HG03066 (cell line): ENCODE data around the gene RPS6KA3.
A peak's percentile ranks its signal among the peaks of the same experiment; 100 is the strongest.

Source experiments
- ATAC-seq: cut with Tn5 transposase; IDR thresholded peaks from one replicate; pipeline ENCODE4 v1.9.1; 2021; ENCODE audit warnings: low read depth; ENCODE audit not compliant: unreplicated experiment

Gene RPS6KA3

GRCh38 chrX:20266810-20267606 is at the start of gene RPS6KA3:
TSS of gene RPS6KA3 (minus strand) at chrX:20266909. CDS start at chrX:20266632, 277 bp downstream.
- peak; percentile 85 for ATAC-seq

DNA sequence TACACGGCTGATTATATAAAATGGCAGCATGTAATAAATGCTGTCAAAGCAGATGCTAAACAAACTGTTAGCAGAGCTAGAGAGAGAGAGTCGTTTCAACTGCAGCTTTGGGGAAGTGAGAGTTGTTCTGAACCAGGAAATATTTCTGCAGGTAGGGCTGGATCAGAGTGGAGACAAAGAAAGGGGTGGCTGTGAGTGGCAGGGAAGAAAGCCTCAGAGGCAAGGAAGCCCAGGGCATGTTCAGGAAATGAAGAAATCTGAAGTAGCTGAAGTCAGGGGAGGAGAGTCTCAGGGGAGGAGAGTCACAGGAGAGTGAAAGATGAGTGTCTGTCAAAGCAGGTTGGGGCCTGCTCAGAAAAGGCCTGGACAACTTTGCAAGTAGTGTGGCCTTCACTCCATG is 48.4 kb upstream of the RPS6KA3 start:
- ATAC-seq = peak; percentile 83

- no peak for ATAC-seq
These were observed 47.2 kb upstream of the RPS6KA3 start for GRCh38 chrX:20313899-20314298.

GRCh38 chrX:20312018-20312417 is 45.3 kb upstream of the RPS6KA3 start:
- no peak for ATAC-seq

DNA sequence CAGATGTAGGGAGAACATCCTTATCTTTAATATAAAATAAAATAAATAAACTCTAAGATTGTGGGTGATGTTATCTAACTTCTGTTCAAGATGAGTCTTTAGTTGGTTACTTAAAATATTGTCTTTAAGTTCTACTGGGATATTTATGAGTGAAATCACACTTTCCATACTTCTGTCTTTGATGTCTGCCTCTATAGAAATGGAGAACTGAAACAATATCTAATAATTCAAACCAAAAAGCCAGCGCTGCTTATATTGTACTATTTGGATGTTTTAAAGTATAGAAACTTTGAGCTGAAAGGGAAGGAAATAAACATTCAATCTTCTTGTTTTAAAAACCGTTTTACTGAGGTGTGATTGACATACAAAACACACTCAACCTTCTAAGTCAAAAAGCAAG is 44.8 kb upstream of the RPS6KA3 start:
- no peak for ATAC-seq

GRCh38 chrX:20309806-20310205 is 43.1 kb upstream of the RPS6KA3 start:
- ATAC-seq = no peak

DNA sequence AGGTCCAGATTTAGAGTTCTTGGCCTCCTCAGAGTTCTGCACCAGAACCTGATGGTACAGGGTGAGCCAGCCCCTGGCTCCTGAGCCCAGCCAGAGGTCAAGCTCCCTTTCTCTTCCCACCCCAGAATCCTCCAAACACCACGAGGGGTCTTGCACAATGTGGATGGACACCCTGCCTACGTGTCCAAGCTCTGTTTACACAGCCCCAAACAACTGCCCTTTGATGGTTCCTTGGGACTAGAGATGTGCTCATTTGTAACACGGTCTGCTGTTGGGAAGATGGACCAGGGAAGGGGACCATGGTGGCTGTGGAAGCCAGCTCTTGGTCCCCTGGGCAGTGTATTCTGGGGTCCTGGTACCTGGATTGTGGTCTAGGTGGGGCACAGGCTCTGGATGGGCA is 40.0 kb upstream of the RPS6KA3 start:
- ATAC-seq = no peak

DNA sequence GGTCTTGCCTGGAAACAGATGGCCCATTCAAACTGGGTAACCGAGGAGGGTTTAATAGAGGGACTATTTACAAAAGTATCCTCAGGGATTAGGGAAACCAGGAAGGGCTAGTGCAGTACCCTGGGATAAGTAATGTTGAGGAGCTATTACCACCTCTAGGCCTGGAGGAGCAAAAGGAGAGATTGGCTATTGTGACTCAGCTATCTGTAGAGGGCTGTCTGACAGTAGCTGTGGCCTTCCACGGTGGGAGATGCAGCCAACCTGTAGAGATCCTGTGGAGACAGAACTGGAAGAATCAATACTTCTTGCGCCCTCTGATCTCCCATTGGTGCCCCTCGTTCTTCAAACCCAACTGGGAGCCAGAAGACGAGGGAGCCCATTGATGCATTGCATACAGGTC is 34.1 kb upstream of the RPS6KA3 start:
- ATAC-seq = no peak

- ATAC-seq = no peak
These were observed 28.2 kb upstream of the RPS6KA3 start for GRCh38 chrX:20294957-20295356.

DNA sequence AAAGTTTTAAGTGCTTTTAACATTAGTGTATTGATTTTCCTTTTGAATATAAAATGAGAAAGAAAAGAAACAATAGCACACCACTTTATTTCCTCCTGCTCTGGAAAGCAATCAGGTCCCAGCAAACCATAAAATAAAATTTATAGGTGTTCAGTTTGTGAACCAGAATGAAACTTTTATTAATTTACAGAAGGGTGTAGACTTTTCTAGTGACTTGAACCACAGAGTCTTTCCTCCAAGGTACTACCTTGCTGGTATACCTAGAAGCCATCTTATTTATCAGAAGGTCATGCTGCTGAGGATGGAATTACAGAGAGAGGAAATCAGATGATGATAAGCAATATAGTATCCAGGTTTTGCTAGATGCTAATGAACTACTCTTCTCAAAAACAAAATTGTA is 27.6 kb upstream of the RPS6KA3 start:
- ATAC-seq = no peak

GRCh38 chrX:20285511-20285910 is 18.8 kb upstream of the RPS6KA3 start:
- no peak for ATAC-seq

DNA sequence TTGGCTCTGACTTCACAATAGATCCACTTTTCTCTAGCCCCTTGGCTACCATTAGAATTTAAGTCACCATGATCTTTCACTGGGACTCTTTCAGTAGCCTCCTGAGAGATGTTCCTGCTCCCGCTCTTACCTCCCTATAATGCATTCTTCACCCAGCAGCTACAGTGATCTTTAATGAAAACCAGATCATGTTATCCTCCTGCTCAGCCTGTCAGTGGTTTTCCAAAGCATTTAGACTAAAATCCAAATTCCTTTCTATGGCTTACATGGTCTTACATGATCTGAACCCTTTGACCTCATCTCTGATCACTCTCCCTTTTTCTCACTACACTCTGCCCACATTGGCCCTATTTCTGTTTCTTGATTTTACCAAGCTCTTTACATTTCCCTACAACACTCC is 18.3 kb upstream of the RPS6KA3 start:
- no peak for ATAC-seq

- ATAC-seq = no peak
These were observed 17.7 kb upstream of the RPS6KA3 start for GRCh38 chrX:20284444-20284843.

DNA sequence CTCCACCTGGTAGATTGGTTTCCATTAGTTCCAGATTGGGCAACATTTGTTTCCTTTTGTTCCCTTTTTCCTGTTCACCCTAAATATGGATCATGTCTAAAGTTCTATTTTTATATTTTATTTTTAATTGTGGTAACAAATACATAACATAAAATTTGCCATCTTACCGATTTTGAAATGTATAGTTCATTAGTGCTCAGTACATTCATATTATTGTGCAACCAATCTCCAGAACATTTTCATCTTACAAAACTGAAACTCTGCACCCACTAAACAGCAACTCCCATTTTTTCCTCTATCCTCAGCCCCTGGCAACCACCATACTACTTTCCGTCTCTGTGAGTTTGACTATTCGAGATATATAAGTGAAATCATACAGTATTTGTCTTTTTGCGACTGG is 14.2 kb upstream of the RPS6KA3 start:
- no peak for ATAC-seq

DNA sequence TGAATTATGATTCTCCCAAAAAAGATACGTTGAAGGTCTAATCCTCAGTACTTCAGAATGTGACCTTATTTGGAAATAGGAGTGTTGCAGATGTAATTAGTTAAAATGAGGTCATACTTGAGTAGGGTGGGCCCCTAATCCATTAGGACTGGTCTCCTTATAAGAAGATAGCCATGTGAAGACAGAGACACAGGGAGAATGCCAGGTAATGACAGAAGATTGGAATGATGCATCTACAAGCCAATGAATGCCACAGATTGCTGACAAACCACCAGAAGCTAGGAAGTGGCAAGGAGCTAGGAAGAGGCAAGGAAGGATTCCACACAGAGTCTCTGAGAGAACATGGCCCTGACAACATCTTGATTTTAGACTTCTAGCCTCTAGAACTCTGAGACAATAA is 7.4 kb upstream of the RPS6KA3 start:
- ATAC-seq = no peak

DNA sequence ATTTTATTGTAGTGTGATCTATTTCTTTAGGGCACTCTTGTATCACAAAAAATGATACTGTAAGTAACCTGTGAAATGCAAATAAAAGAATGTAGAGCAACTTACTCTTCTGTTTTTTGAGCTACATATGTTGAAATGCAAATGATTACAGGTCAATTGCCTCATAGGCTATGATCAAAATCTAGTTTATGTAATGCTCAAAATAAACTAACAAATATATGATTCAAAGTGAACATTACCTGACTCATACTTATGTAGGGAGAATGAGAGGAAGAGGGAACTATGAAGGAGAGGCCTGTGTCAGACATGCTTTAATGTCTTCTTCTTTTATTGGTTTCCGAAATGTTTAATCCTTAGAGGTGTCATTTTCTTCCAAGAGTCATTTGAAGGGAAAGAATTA is 5.0 kb upstream of the RPS6KA3 start:
- ATAC-seq = no peak

DNA sequence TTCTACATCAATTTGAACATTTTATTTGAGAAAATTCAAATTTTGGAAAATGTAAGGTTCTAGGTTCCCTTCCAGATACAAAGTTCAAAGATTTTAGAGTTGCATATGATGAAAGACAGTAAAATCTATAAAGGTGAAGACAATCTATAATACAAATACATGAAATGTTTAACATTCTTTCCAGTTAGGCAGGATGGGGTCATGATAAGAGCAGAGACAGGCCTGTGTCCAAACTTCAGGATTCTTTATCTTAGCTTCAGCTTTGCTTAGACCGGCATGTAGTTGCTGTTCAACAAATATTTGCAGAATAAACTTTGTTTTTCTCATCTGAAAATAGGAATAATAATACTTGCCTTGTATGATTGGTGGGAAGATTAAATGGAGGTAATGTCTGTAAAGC is 4.5 kb upstream of the RPS6KA3 start:
- ATAC-seq = no peak

GRCh38 chrX:20270562-20270890 is 3.8 kb upstream of the RPS6KA3 start:
- ATAC-seq = no peak

- no peak for ATAC-seq
These were observed 3.3 kb upstream of the RPS6KA3 start for GRCh38 chrX:20269848-20270561.

- ATAC-seq = no peak
These were observed 1.4 kb upstream of the RPS6KA3 start for GRCh38 chrX:20267931-20268701.

DNA sequence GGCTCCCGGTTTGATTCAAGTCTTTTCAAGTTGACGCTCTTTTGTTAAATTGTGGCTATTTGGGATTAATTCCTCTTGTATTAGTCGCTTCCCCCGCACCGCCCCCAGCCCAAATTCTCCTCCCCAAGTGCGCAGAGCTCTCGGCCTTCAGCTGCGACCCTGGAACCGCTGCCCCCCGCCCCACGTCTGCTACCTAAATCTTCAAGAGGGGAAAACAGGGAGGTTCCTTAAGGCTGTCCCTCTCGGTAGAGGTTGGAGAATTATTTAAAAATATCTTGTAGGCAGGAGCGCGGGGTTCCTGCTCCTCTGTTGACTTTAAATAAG is 860 bp upstream of the RPS6KA3 start:
- ATAC-seq = no peak
